Epithelial cell of prostate (primary cell): ENCODE results near the gene AATF.
A peak's percentile ranks its signal among the peaks of the same experiment; 100 is the strongest.
"Not testable (repeated sequence)": the region's sequence is repeated elsewhere in the genome, so short reads cannot be mapped to it uniquely, and the experiment has no call there.

Source experiments
- DNase-seq: peaks from one replicate; pipeline ENCODE4 v3.0.0-alpha.2; 2011; ENCODE audit warnings: low read depth, low spot score
- H3K27ac ChIP-seq: fragments of 450-650 bp; 2 replicates; pipeline ENCODE4 v1.5.1; 2017; ENCODE audit warnings: mild to moderate bottlenecking

AATF gene

DNA sequence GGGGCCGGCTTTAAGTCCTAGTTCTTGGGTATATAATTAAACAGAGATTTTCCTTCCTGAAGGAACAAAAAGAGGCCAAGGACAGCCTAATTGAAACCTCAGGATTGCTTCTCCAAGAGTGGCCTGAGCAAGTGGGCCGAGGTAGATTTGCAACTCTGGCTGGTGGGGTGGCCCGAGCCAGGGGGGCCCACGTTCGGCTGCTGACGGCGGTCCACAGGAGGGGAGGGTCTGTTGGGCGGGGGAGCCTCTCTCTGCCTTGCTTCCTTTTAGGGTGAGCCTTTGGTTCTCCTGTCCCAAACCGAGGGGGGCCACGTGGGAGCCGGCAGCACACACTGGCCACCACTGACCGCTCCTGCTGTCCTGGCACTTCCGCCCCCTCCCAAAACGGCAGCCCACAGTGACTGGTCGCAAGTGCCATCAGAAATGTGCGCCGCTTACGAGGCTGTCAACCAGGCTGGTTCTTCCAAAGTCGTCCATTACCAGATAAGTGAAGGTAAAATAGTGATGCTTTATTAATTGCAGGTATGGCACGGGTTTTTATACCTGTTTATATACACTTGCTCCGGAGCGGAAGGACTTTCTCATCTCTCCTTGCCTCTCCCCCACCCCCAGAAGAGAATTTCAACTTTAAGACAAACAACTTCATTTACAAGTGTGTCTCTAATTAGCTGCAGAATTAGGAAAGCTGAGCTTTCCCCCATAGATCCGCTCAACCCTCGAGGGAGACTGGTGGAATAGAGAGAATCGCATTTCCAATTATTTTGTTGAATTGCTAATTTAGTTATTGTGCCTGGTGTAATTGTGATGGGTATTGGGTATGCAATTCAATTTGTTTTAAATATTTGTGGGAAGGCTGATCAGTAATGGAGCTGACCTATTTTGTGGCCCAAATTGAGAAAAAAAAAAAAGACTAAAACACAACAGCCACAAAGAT lies 117.8 kb downstream of the AATF start:
- DNase-seq: no peak
- no peak overlapping the region for H3K27ac ChIP-seq

DNA sequence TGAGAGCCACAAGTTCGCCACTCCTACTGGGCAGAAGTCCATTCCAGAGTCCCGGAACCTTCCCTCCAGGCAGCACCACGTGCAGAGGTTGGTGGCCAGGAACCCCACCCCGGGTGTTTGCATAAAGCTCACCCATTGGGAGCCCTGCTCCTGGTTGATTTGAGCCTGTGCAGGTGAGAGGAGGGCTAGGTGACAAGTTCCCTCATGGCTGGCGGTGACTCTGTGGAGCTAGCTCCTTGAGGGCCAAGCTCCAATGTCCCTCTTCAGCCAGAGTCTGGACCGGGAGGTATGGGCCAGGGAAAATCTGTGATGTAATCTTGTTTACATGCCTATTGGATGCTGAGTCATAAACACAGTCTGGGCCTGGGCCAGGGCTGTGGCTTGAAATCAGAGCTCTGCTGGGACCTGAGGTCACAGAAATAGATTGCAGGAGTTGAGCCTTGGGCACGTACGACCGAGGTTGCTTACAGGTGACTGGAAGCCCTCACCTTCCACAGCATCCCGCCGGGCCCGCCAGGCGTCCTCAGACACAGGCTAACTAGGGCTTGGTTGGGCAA lies 118.9 kb downstream of the AATF start:
- H3K27ac ChIP-seq: no peak overlapping the region
- DNase-seq: peak; percentile 36

DNA sequence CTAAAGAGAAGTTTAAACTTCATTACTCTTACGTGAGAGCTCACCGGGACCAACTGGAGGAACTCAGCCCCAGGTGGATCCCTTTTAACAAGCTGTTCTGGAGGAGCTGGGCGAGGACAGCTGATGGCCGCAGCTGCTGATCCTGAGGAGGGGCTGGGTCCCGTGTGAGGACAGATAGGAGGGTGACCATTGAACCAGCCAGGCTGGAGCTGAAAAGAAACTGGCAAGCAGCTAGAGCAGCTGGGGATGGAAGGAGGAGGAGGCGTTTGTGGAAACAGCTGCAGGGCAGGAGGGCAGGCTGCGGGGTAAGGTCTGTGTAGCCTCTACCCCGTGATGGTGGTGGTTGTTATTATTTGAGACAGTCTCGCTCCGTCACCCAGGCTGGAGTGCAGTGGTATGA lies 119.5 kb downstream of the AATF start:
- DNase-seq: no peak
- H3K27ac ChIP-seq: no peak overlapping the region

- no peak overlapping the region for H3K27ac ChIP-seq
- DNase-seq: no peak
Observed at GRCh38 chr17:37069087-37069486, 120.3 kb downstream of the AATF start.

GRCh38 chr17:37073464-37073863 lies 124.7 kb downstream of the AATF start:
- DNase-seq, H3K27ac ChIP-seq: not testable (repeated sequence)

GRCh38 chr17:37079065-37079708 lies 130.4 kb downstream of the AATF start:
- DNase-seq: no peak
- H3K27ac ChIP-seq: no peak overlapping the region

GRCh38 chr17:37079735-37080134 lies 131.0 kb downstream of the AATF start:
- H3K27ac ChIP-seq: no peak overlapping the region
- no peak for DNase-seq

DNA sequence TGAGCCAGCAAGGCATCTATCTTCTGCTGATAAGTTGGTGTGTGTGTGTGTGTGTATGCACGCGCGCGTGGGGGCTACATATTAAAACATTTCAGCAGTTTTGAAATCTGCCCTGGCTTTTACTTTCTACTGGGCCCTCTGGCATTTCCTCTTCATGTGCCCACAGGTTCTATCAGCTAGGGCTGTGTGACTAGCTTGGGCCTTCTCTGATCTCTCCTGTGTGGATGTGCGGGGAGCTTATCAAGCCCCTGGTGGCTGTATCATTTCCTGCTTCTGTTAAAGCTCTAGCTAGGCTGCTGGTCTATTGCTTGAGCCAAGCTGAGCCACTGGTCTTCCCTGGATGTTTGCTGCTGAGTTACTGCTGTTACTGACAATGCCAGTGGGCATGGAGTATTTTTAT lies 132.5 kb downstream of the AATF start:
- DNase-seq: no peak
- H3K27ac ChIP-seq: no peak overlapping the region

DNA sequence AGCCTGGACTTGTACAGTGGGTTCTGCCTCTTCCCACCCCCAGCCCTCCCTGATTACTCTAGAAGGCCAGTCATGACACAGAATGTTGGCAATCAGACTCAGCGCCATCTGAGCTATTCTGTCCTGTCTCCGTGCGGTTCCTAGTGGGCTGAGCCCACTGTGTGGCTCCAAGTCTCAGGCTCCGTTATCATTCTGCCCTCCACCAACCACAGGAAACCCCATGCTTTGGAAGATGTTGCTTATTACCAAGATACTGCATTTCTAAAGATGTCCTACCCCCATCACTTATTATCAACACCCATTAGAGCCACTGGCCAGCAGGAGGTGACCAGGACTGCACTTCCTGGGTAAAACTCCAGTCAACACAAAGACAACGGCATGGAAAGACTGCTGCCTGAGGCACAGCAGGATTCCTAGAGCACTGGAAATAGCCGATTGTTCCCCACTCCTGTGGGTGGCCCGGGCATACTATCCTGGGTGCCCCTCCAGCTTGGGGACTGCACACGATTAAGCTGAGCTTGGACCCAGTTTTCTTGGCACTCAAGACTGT lies 133.6 kb downstream of the AATF start:
- no peak for DNase-seq
- no peak overlapping the region for H3K27ac ChIP-seq

GRCh38 chr17:37082985-37083384 lies 134.2 kb downstream of the AATF start:
- H3K27ac ChIP-seq: no peak overlapping the region
- DNase-seq: no peak

- no peak for DNase-seq
- H3K27ac ChIP-seq: no peak overlapping the region
Observed at GRCh38 chr17:37083456-37083855, 134.7 kb downstream of the AATF start.

GRCh38 chr17:37084372-37084771 lies 135.6 kb downstream of the AATF start:
- no peak for DNase-seq
- H3K27ac ChIP-seq: no peak overlapping the region

DNA sequence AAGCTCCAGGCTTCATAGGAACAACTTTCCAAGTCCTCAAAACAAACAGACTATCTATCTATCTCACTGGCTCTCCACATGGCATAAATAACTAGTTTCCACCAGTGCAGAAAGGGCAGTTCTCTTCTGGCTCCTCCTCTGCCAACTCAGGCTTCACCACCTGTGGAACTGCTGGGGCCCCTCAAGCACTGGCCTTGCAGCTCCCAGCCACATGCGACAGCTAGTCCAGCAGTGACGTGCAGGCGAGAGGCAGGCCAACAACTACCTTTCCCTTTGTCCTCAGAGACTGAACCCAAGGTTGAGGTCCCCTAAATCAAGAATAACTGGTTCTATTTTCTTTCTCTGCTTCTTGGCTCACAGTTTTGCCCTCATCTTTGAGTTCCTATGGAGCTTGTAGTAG lies 137.6 kb downstream of the AATF start:
- no peak for DNase-seq
- H3K27ac ChIP-seq: no peak overlapping the region

GRCh38 chr17:37086948-37087347 lies 138.2 kb downstream of the AATF start:
- H3K27ac ChIP-seq: no peak overlapping the region
- no peak for DNase-seq

- no peak overlapping the region for H3K27ac ChIP-seq
- DNase-seq: no peak
Observed at GRCh38 chr17:37087683-37088082, 138.9 kb downstream of the AATF start.

DNA sequence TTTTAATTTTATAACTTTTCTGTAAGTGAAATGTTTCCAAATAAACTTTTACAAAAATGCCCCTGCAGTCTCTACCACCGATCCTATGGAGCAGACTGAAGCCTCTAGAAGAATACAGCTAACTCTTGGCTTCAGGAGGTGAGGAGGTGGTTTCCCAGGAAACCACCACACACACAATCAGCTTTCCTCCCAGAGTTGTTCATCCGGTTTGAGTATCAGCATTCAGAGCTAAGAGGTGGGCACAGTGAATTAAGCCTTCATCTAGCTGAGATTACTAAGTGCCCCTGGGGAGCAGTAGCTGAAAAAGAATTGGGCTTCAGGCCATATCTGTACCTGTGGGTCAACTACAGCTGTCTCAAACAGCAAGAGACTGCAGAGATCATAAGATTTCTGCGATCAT lies 139.7 kb downstream of the AATF start:
- H3K27ac ChIP-seq: no peak overlapping the region
- DNase-seq: no peak

DNA sequence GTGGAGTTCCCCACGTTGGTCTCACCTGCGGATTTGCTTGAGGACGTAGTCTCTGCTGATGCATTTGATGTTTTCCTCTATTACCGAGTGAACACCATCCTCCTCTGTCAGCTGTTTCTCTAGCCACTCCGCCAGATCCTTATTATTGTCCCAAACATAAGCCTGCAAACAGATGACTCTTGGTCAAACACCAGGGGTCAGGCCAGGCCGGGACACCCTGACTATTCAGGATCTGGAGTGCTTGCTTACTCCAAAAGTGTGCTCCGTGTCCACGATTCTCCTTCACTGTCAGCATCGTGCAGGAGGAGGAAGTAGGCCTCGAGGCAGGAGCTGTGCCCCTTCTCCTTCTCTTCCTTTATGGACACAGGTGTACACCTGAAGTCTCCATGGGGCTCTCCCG lies 140.2 kb downstream of the AATF start:
- no peak for DNase-seq
- no peak overlapping the region for H3K27ac ChIP-seq

GRCh38 chr17:37089956-37090355 lies 141.2 kb downstream of the AATF start:
- no peak for DNase-seq
- no peak overlapping the region for H3K27ac ChIP-seq

GRCh38 chr17:37090941-37091340 lies 142.2 kb downstream of the AATF start:
- no peak for DNase-seq
- no peak overlapping the region for H3K27ac ChIP-seq

GRCh38 chr17:37092071-37092470 lies 143.3 kb downstream of the AATF start:
- DNase-seq: peak; percentile 36
- peak overlapping the region; percentile 25 for H3K27ac ChIP-seq

GRCh38 chr17:37092701-37093100 lies 143.9 kb downstream of the AATF start:
- no peak for DNase-seq
- H3K27ac ChIP-seq: peak overlapping the region; percentile 25
